Measurements from ENCODE around the gene GRB7.
"Not testable (repeated sequence)": the region's sequence is repeated elsewhere in the genome, so short reads cannot be mapped to it uniquely, and the experiment has no call there.

GRB7 gene

DNA sequence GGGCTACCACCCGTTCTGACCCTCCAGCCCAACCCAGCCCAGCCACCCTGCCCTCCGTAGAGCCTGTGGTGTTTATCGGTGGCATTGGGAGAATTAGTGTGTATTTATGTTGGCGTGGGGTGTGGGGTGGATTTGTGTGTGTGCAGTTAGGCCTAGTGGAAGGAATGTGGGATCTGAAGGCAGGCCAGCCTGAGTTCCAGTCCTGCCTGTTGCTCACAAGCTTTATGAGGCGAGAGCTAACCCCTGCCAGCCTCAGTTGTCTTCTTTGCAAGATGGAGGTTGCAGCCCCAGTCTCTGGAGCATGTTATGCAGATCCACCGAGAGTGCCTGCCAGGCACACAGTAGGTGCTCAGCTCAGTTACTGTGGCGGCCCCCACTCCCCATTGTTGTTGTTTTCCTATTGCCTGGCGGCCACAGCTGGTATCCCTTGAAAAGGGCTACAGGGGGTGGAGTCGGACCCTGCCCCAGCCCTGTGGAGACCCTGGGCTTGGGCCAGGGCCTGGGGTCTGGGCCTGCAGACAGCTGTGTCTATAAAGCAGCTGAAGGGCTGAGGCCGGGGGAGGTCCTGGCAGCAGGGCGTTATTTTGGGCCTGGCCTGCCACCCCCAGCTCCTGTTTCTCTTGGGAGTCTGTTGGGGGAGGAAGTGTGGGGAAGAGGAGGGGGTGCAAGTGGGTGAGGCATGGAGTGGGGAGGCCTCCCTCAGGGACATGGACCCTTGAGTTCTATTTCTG lies 32.8 kb upstream of the GRB7 start:
- H3K4me3 ChIP-seq (ENCODE audit: low read depth, low read length): no peak overlapping the region
- DNase-seq (ENCODE audit: low read depth): no peak
- TF ChIP-seq CTCF (IDR thresholded peaks at IDR 0.05; ENCODE audit: insufficient read depth, low read depth, low read length, missing control alignments): no peak

- no peak for TF ChIP-seq CTCF (IDR thresholded peaks at IDR 0.05; ENCODE audit: insufficient read depth, low read depth, low read length, missing control alignments)
- no peak for DNase-seq (ENCODE audit: low read depth)
- H3K4me3 ChIP-seq (ENCODE audit: low read depth, low read length): no peak overlapping the region
Measured at GRCh38 chr17:39705786-39706348, 31.9 kb upstream of the GRB7 start.

GRCh38 chr17:39706383-39706782 lies 31.4 kb upstream of the GRB7 start:
- DNase-seq (ENCODE audit: low read depth): no peak
- TF ChIP-seq CTCF (IDR thresholded peaks at IDR 0.05; ENCODE audit: insufficient read depth, low read depth, low read length, missing control alignments): no peak
- no peak overlapping the region for H3K4me3 ChIP-seq (ENCODE audit: low read depth, low read length)

- H3K4me3 ChIP-seq (ENCODE audit: low read depth, low read length): no peak overlapping the region
- no peak for DNase-seq (ENCODE audit: low read depth)
- TF ChIP-seq CTCF (IDR thresholded peaks at IDR 0.05; ENCODE audit: insufficient read depth, low read depth, low read length, missing control alignments): no peak
Measured at GRCh38 chr17:39706921-39707337, 30.8 kb upstream of the GRB7 start.

GRCh38 chr17:39709319-39709997 lies 28.3 kb upstream of the GRB7 start:
- no peak for TF ChIP-seq CTCF (IDR thresholded peaks at IDR 0.05; ENCODE audit: insufficient read depth, low read depth, low read length, missing control alignments)
- no peak for DNase-seq (ENCODE audit: low read depth)
- H3K4me3 ChIP-seq (ENCODE audit: low read depth, low read length): no peak overlapping the region

DNA sequence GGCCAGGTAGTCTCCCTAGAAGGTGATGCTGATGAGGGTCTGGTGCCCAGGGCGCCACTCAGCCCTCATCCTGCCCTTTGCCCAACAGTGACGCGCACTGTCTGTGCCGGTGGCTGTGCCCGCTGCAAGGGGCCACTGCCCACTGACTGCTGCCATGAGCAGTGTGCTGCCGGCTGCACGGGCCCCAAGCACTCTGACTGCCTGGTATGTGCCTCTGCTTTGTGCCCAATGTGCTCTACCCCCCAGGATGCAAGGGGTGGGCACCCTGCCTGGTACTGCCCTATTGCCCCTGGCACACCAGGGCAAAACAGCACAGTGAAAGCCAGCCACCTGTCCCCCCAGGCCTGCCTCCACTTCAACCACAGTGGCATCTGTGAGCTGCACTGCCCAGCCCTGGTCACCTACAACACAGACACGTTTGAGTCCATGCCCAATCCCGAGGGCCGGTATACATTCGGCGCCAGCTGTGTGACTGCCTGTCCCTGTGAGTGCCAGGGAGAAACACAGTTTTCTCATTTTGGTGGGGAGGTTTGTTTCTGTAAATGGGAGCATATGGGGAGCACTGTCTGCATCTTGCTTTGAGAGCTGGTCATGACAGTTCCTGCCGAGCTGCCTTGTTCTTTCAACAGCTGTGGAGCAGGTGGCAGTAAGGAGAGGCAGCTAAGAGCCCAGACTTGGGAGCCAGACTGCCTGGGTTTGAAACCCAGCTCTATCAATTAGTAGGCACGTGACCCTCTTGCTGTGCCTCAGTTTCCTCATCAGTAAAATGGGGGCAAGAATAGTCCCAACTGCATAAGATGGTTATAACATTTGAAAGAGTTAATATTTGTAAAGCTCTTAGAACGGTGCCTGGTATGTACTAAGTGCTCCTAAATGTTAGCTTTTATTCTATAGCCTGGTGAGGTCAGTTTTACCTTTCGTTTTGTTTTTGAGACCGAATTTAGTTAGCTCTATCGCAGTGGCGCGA lies 27.5 kb upstream of the GRB7 start:
- DNase-seq (ENCODE audit: low read depth): no peak
- TF ChIP-seq CTCF (IDR thresholded peaks at IDR 0.05; ENCODE audit: insufficient read depth, low read depth, low read length, missing control alignments): no peak
- no peak overlapping the region for H3K4me3 ChIP-seq (ENCODE audit: low read depth, low read length)

DNA sequence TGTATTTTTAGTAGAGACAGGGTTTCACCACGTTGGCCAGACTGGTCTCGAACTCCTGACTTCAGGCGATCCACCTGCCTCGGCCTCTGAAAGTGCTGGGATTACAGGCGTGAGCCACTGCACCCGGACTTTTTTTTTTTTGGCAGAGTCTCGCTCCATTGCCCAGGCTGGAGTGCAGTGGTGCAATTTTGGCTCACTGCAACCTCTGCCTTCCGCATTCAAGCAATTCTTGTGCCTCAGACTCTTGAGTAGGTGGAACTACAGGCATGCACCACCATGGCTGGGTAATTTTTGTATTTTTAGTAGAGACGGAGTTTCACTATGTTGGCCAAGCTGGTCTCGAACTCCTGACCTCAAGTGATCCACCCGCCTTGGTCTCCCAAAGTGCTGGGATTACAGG lies 26.7 kb upstream of the GRB7 start:
- not testable (repeated sequence) for DNase-seq (ENCODE audit: low read depth)

More for the DNA sequence above, 26.7 kb upstream of the GRB7 start:
- H3K4me3 ChIP-seq (ENCODE audit: low read depth, low read length): not testable (repeated sequence)
